NCI-H2107 treated with DMSO at 0.1 percent for 48 hours (cell line): Measurements from ENCODE around the gene OLIG2.

ENCODE experiments used
- DNase-seq: peaks from one replicate; lab custom pipeline; 2025; ENCODE audit not compliant: unreplicated experiment; lab: John Stamatoyannopoulos, UW

OLIG2 gene

GRCh38 chr21:33019885-33020557, 5.7 kb upstream of the OLIG2 start:
- no peak for DNase-seq

- DNase-seq, result no peak
Observed at GRCh38 chr21:33020558-33021100, 5.1 kb upstream of the OLIG2 start.

DNA sequence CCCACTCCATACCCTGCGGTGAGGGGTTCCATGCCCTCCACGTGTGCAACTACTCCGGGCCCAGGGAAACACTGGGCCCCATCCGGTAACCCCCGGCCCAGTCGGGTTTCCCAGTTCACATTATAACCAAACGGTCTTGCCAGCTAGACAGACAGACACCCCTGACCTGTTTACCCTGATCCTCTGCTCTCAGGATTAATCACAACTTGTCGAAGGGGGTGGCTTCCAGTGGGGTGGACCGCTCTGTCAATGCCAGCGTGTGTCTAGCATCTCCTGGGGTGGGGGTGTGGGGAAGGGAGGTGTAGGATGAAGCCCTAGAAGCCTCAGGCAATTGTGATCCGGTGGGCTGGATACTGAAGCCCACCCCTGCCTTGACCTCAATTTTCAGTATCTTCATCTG, 4.6 kb upstream of the OLIG2 start:
- no peak for DNase-seq

GRCh38 chr21:33021667-33022066, 4.1 kb upstream of the OLIG2 start:
- no peak for DNase-seq

- DNase-seq, result no peak
Observed at GRCh38 chr21:33022489-33022827, 3.3 kb upstream of the OLIG2 start.

GRCh38 chr21:33022828-33023573, 2.7 kb upstream of the OLIG2 start:
- DNase-seq, result no peak

GRCh38 chr21:33023574-33024200, 2.0 kb upstream of the OLIG2 start:
- DNase-seq, result no peak

- DNase-seq, result no peak
Observed at GRCh38 chr21:33024201-33025103, 1.3 kb upstream of the OLIG2 start.

DNA sequence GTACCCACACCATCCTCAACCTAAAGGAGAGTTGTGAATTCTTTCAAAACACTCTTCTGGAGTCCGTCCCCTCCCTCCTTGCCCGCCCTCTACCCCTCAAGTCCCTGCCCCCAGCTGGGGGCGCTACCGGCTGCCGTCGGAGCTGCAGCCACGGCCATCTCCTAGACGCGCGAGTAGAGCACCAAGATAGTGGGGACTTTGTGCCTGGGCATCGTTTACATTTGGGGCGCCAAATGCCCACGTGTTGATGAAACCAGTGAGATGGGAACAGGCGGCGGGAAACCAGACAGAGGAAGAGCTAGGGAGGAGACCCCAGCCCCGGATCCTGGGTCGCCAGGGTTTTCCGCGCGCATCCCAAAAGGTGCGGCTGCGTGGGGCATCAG, 638 bp upstream of the OLIG2 start:
- no peak for DNase-seq

DNA sequence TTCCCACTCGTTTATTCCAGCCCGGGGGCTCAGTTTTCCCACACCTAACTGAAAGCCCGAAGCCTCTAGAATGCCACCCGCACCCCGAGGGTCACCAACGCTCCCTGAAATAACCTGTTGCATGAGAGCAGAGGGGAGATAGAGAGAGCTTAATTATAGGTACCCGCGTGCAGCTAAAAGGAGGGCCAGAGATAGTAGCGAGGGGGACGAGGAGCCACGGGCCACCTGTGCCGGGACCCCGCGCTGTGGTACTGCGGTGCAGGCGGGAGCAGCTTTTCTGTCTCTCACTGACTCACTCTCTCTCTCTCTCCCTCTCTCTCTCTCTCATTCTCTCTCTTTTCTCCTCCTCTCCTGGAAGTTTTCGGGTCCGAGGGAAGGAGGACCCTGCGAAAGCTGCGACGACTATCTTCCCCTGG, 716 bp downstream of the OLIG2 start:
- no peak for DNase-seq

- DNase-seq, result no peak
Observed at GRCh38 chr21:33026878-33027400, 1.2 kb downstream of the OLIG2 start.

GRCh38 chr21:33027401-33028286, 1.9 kb downstream of the OLIG2 start:
- DNase-seq, result no peak

DNA sequence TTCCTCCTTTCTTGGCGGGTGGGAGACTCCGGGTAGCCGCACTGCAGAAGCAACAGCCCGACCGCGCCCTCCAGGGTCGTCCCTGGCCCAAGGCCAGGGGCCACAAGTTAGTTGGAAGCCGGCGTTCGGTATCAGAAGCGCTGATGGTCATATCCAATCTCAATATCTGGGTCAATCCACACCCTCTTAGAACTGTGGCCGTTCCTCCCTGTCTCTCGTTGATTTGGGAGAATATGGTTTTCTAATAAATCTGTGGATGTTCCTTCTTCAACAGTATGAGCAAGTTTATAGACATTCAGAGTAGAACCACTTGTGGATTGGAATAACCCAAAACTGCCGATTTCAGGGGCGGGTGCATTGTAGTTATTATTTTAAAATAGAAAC, 2.5 kb downstream of the OLIG2 start:
- DNase-seq, result no peak

DNA sequence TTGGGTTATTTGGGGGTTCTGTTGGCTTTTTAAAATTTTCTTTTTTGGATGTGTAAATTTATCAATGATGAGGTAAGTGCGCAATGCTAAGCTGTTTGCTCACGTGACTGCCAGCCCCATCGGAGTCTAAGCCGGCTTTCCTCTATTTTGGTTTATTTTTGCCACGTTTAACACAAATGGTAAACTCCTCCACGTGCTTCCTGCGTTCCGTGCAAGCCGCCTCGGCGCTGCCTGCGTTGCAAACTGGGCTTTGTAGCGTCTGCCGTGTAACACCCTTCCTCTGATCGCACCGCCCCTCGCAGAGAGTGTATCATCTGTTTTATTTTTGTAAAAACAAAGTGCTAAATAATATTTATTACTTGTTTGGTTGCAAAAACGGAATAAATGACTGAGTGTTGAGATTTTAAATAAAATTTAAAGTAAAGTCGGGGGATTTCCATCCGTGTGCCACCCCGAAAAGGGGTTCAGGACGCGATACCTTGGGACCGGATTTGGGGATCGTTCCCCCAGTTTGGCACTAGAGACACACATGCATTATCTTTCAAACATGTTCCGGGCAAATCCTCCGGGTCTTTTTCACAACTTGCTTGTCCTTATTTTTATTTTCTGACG, 3.1 kb downstream of the OLIG2 start:
- no peak for DNase-seq

DNA sequence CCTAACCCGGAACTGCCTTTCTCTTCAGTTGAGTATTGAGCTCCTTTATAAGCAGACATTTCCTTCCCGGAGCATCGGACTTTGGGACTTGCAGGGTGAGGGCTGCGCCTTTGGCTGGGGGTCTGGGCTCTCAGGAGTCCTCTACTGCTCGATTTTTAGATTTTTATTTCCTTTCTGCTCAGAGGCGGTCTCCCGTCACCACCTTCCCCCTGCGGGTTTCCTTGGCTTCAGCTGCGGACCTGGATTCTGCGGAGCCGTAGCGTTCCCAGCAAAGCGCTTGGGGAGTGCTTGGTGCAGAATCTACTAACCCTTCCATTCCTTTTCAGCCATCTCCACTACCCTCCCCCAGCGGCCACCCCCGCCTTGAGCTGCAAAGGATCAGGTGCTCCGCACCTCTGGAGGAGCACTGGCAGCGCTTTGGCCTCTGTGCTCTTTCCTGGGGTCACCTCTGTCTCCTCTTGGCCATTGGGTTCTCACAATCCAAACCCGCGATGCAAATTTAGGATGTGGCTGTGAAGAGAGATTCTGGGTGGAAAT, 3.7 kb downstream of the OLIG2 start:
- DNase-seq, result no peak

DNA sequence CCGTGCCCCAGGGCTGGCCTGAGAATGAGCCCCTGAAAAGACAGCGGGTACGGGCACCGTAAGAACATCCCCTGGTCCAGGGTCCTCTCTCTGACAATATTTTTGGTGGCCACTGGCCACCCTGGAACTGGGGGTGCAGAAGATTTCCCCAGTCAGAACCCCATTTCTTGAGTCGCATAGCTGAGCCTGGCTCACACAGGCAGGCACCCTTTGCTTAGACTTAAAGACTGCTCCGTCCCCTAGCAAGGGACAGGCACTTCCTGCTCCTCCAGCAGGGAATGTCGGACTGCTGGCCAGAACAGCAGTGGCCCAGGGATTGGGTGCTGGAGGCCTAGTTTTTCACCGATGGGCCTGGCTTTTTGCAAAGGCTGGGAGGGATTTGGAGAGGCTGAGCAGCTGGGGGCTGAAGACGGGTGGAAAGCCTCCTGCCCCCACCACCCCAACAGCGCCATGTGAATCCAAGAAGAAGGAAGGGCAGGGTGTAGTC, 4.3 kb downstream of the OLIG2 start:
- no peak for DNase-seq

- DNase-seq, result no peak
Observed at GRCh38 chr21:33030633-33031032, 4.9 kb downstream of the OLIG2 start.

- DNase-seq, result no peak
Observed at GRCh38 chr21:33031152-33031911, 5.6 kb downstream of the OLIG2 start.
